B cell (primary cell): ENCODE data around the gene SLC1A5.

ENCODE experiments used
- CTCF ChIP-seq: fragments of 200-600 bp; IDR thresholded peaks from one replicate; pipeline ENCODE4 v1.8.0; 2022; ENCODE audit warnings: antibody characterized with exemption, mild to moderate bottlenecking
- EZH2 ChIP-seq: IDR thresholded peaks from 2 replicates; pipeline ENCODE4 v1.6.1; 2012; ENCODE audit warnings: borderline replicate concordance, low read depth, mild to moderate bottlenecking, moderate library complexity, low read length; ENCODE audit not compliant: insufficient read depth, poor library complexity, severe bottlenecking

GRCh38 chr19:46772170-46773017, 16.0 kb downstream of the SLC1A5 start:
- TF ChIP-seq CTCF = no peak
- no peak for TF ChIP-seq EZH2
